Endothelial cell of umbilical vein (primary cell): ENCODE data around the gene CEACAM16. TPM values are rescaled to one million over a fixed set of nuclear protein-coding genes. Genes with fewer than 3 reads are reported as not detected.

Source experiments
- BruUV-seq: library from RNA; stranded (reverse); fragments of 400-500 nt; replicated peaks from 2 replicates; lab custom pipeline; 2021; lab: Mats Ljungman, UMichigan
- CTCF ChIA-PET: fragments of 300-600, 350-600 bp; sonication (Branson Sonifier 250); formaldehyde crosslinking; loops from one replicate; lab custom pipeline; 2021; ENCODE audit warnings: antibody characterized with exemption, inconsistent platforms; lab: Charles Lee
- POLR2A ChIA-PET: fragments of 300-600, 350-600 bp; sonication (Branson Sonifier 250); formaldehyde crosslinking; loops from one replicate; lab custom pipeline; 2021; ENCODE audit warnings: antibody characterized with exemption, inconsistent platforms; lab: Charles Lee
- DNase-seq: peaks from one replicate; pipeline ENCODE4 v3.0.0-alpha.2; 2011; ENCODE audit warnings: low read depth, low spot score
- FAIRE-seq: peaks from 2 replicates; lab custom pipeline; 2011; peaks lifted over from hg19 to GRCh38; lab: Jason Lieb, UNC
- H2AFZ ChIP-seq: 2 replicates; pipeline ENCODE4 v1.6.0; 2012; ENCODE audit warnings: low read depth, low read length, control low read depth, inconsistent platforms
- H3K27ac ChIP-seq: 2 replicates; pipeline ENCODE4 v1.5.1; 2011; ENCODE audit warnings: low read depth, mild to moderate bottlenecking, control low read depth, low read length, moderate library complexity; ENCODE audit not compliant: insufficient read depth
- H3K27me3 ChIP-seq, 2 experiments: 2 replicates each; pipeline versions ENCODE4 v1.6.0 to v1.6.1; 2011; ENCODE audit warnings: low read length in 2 of 2, mixed read lengths in 1 of 2; ENCODE audit not compliant: control insufficient read depth in 2 of 2, insufficient read depth in 2 of 2
- H3K36me3 ChIP-seq, 2 experiments: 2 replicates in 1 of 2; 3 replicates in 1 of 2; pipeline ENCODE4 v1.5.1; 2011; ENCODE audit warnings: low read length in 2 of 2, mild to moderate bottlenecking in 1 of 2, moderate library complexity in 1 of 2; ENCODE audit not compliant: control insufficient read depth in 2 of 2, insufficient read depth in 2 of 2; ENCODE audit errors: extremely low read depth in 1 of 2
- H3K4me1 ChIP-seq: 3 replicates; pipeline ENCODE4 v1.5.1; 2011; ENCODE audit warnings: mild to moderate bottlenecking, low read length; ENCODE audit not compliant: control insufficient read depth, insufficient read depth; ENCODE audit errors: extremely low read depth
- H3K4me2 ChIP-seq: 2 replicates; pipeline ENCODE4 v1.6.1; 2011; ENCODE audit warnings: low read length, control low read depth, mixed read lengths; ENCODE audit not compliant: insufficient read depth
- H3K4me3 ChIP-seq, 3 experiments: fragments of 200-600 bp in 1 of 3; sonication (generic), shearing (Covaris generic) in 1 of 3; replicated peaks in 1 of 3; 2 replicates each; pipeline ENCODE4 v1.5.1; 2011 to 2016; ENCODE audit warnings: control low read depth in 3 of 3, low read length in 3 of 3, mild to moderate bottlenecking in 2 of 3, inconsistent platforms in 1 of 3, low read depth in 1 of 3, moderate library complexity in 1 of 3; ENCODE audit not compliant: insufficient read depth in 1 of 3
- H3K79me2 ChIP-seq: 2 replicates; pipeline ENCODE4 v1.6.0; 2012; ENCODE audit warnings: low read length, inconsistent platforms; ENCODE audit not compliant: control insufficient read depth, insufficient read depth
- H3K9ac ChIP-seq: replicated peaks from 2 replicates; pipeline ENCODE3; 2011; ENCODE audit warnings: low read length, control low read depth; ENCODE audit not compliant: insufficient read depth; ENCODE audit errors: extremely low read depth
- H3K9me1 ChIP-seq: replicated peaks from 3 replicates; pipeline ENCODE4 v1.6.0; 2011; ENCODE audit warnings: mild to moderate bottlenecking, low read length; ENCODE audit not compliant: control insufficient read depth, insufficient read depth; ENCODE audit errors: extremely low read depth
- H3K9me3 ChIP-seq: replicated peaks from 2 replicates; pipeline ENCODE4 v1.5.1; 2012; ENCODE audit warnings: low read length, inconsistent platforms; ENCODE audit not compliant: control insufficient read depth, insufficient read depth
- H4K20me1 ChIP-seq: replicated peaks from 2 replicates; pipeline ENCODE3; 2011; ENCODE audit warnings: mild to moderate bottlenecking, low read length; ENCODE audit not compliant: control insufficient read depth, insufficient read depth; ENCODE audit errors: extremely low read depth
- CTCF ChIP-seq, 2 donors: IDR thresholded peaks; 1 replicate in 1 of 2; 2 replicates in 1 of 2; pipeline ENCODE4 v1.5.1; 2011; ENCODE audit warnings: low read length in 2 of 2, mild to moderate bottlenecking in 2 of 2, moderate library complexity in 2 of 2, control low read depth in 1 of 2, inconsistent platforms in 1 of 2, low read depth in 1 of 2; ENCODE audit not compliant: insufficient read depth in 1 of 2; ENCODE audit errors: extremely low read depth in 1 of 2
- EZH2 ChIP-seq: IDR thresholded peaks from 2 replicates; pipeline ENCODE4 v1.6.1; 2012; ENCODE audit warnings: borderline replicate concordance, low read depth, mild to moderate bottlenecking, moderate library complexity, low read length, inconsistent platforms; ENCODE audit not compliant: severe bottlenecking
- FOS ChIP-seq: IDR thresholded peaks from 2 replicates; pipeline ENCODE4 v1.6.1; 2011; ENCODE audit warnings: mild to moderate bottlenecking, low read length, moderate library complexity, borderline replicate concordance; ENCODE audit not compliant: insufficient read depth
- GATA2 ChIP-seq: IDR thresholded peaks from 2 replicates; pipeline ENCODE4 v1.7.0; 2011; ENCODE audit warnings: low read depth, mild to moderate bottlenecking, moderate library complexity, mixed read lengths, low read length; ENCODE audit not compliant: insufficient read length, insufficient read depth
- MAX ChIP-seq: IDR thresholded peaks from 2 replicates; pipeline ENCODE4 v1.6.1; 2011; ENCODE audit not compliant: insufficient read depth, insufficient read length
- POLR2A ChIP-seq: IDR thresholded peaks from 2 replicates; pipeline ENCODE4 v1.6.1; 2012; ENCODE audit warnings: low read depth, mild to moderate bottlenecking, control low read depth, low read length
- POLR2AphosphoS5 ChIP-seq: IDR thresholded peaks from 2 replicates; pipeline ENCODE4 v1.6.1; 2012; ENCODE audit warnings: low read depth, mild to moderate bottlenecking, control low read depth, low read length, moderate library complexity; ENCODE audit not compliant: insufficient read depth
- dilution Hi-C: fragments of 300-500 bp; cut with MboI; formaldehyde crosslinking; loops from one replicate; pipeline ENCODE4 v1.15.0; 2019; ENCODE audit warnings: low sequenced_read_pairs; ENCODE audit not compliant: extremely low pct_ligation_motif_present
- intact Hi-C: fragments of 100-400 bp; cut with micrococcal nuclease; formaldehyde crosslinking; loops from one replicate; pipeline ENCODE4 v1.10.0; 2022
- polyA plus RNA-seq, 4 experiments: library from polyadenylated mRNA; depleted of rRNA in 3 of 4; stranded (reverse) in 3 of 4; unstranded in 1 of 4; fragments of >200 nt; gene quantifications; 2 replicates each; pipeline versions ENCODE4 v1.2.1 to v1.2.3, GENCODE V29; 2011 to 2012; ENCODE audit warnings: missing spikeins in 1 of 4
- total RNA-seq: library from RNA; stranded (reverse); gene quantifications from 2 replicates; pipeline ENCODE4 v1.2.3, GENCODE V29; 2021

CEACAM16 gene
- total and polyA plus RNA-seq, 2 donors (not counting 3 experiments of a cell fraction or from before 2014, with no cell fraction given): not detected

DNA sequence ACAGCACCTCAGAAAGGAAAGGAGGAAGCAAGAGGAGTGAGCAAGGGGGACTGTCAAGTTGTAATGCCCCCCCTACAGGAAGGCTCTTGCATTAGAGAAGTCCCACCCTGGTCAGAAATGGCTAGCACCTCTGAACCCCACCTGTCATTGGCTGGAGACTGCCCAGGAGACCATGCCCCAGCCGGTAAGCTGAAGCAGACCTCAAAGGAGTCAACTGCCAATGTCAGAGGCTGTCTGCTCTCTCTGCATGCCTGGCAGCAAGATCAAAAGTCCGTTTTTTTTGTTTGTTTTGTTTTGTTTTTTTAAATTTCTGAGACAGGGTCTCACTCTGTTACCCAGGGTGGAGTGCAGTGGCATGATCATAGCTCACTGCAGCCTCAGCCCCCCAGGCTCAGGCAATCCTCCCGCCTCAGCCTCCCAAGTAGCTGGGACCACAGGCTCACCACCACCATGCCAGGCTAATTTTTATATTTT is 41.4 kb downstream of the CEACAM16 start:
- H3K4me2 ChIP-seq: no peak overlapping the region
- ChIA-PET CTCF (interaction anchor here (1.3 to 6.5 kb wide), 3 partner anchors 13 to 16 kb away, joined by 5 to 57 read pairs (median 30); no protein-coding TSS in a partner anchor), POLR2A (no interaction called here)
- no peak for TF ChIP-seq POLR2A
- no peak for TF ChIP-seq EZH2
- no peak for TF ChIP-seq GATA2
- no peak for TF ChIP-seq FOS
- no peak for TF ChIP-seq POLR2AphosphoS5
- TF ChIP-seq CTCF (IDR thresholded peaks at IDR 0.05; ENCODE audit: extremely low read depth in 1 of 2, insufficient read depth in 1 of 2, low read depth in 1 of 2, low read length in 2 of 2): peak in 1 of 2 donors; percentile 14
- no peak for TF ChIP-seq MAX
- H3K27me3 ChIP-seq: no peaks in the 10 kb centered on the region
- no peaks in the 10 kb centered on the region for H3K36me3 ChIP-seq
- no peaks in the 10 kb centered on the region for H4K20me1 ChIP-seq
- no peak overlapping the region for H3K9ac ChIP-seq
- dilution Hi-C loops: no loop called here
- intact Hi-C loops: no loop called here
- no peak overlapping the region for H3K4me3 ChIP-seq
- H3K9me3 ChIP-seq: no peaks in the 10 kb centered on the region
- no peaks in the 10 kb centered on the region for H3K9me1 ChIP-seq
- peaks cover 23% of the 10 kb centered on the region for H3K4me1 ChIP-seq
- H3K79me2 ChIP-seq: no peaks in the 10 kb centered on the region
- H2AFZ ChIP-seq: no peak overlapping the region
- H3K27ac ChIP-seq: no peak overlapping the region
- FAIRE-seq (no peak), DNase-seq (no peak)
- BruUV-seq: no TSS peak
